Vagina (tissue), 2 donors: ENCODE measurements around the gene APP.
A peak's percentile ranks its signal among the peaks of the same experiment; 100 is the strongest.

Experiments used
- CTCF ChIP-seq, 3 experiments: fragments of 450-650 bp in 2 of 3; fragments of 200-600 bp in 1 of 3; sonication (generic) in 1 of 3; IDR thresholded peaks; one replicate each; pipeline ENCODE4 v1.5.1; 2017 to 2019; ENCODE audit warnings: antibody characterized with exemption in 3 of 3, mild to moderate bottlenecking in 2 of 3, moderate library complexity in 2 of 3
- POLR2A ChIP-seq, 2 donors: fragments of 450-650 bp; IDR thresholded peaks; one replicate each; pipeline ENCODE4 v1.6.1; 2017; ENCODE audit warnings: antibody characterized with exemption in 2 of 2, mild to moderate bottlenecking in 2 of 2, moderate library complexity in 2 of 2
- POLR2AphosphoS5 ChIP-seq, 2 donors: sonication (generic); formaldehyde crosslinking; IDR thresholded peaks; one replicate each; pipeline ENCODE4 v1.9.0; 2017; ENCODE audit warnings: antibody characterized with exemption in 2 of 2, mild to moderate bottlenecking in 2 of 2, low read depth in 1 of 2; ENCODE audit not compliant: insufficient read depth in 1 of 2

GRCh38 chr21:25963181-25963580 is 207.4 kb downstream of the APP start:
- no peak for TF ChIP-seq CTCF (IDR thresholded peaks at IDR 0.05)
- peak in 1 of 2 donors; percentile 72 for TF ChIP-seq POLR2AphosphoS5 (IDR thresholded peaks at IDR 0.05; ENCODE audit: insufficient read depth in 1 of 2, low read depth in 1 of 2)
- TF ChIP-seq POLR2A (IDR thresholded peaks at IDR 0.05): no peak
